ENCODE measurements around the gene CLOCK.

CLOCK gene

DNA sequence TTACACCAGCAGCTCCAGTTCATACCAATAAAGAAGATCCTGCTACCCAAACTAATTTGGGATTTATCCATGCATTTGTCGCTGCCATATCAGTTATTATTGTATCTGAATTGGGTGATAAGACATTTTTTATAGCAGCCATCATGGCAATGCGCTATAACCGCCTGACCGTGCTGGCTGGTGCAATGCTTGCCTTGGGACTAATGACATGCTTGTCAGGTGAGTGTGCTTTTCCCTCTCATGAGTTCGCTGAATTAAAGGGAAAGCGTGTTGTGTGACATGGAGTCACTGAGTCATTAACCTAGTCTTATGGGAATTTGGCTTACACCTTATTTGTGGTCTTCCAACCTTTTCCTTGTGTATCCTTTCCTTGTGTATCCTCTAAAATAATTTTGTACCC lies 135.1 kb downstream of the CLOCK start:
- DNase-seq (ENCODE audit: low read depth, low spot score) = no peak

DNA sequence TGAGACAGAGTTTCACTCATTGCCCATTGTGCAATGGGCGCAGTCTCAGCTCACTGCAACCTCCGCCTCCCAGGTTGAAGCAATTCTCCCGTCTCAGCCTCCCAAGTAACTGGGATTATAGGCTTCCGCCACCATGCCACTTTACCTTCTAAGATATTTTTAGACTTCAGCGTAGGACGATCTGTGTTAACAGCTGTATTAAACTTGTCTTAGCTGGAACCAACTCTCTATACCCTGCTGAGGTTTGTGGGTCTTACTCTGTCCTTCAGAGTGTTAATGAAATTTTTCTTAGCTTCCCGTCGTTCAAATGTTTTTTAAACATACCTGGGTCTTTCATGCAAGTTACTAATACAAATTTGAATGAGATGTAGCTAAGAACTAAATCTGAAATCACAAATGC lies 136.3 kb downstream of the CLOCK start:
- no peak for DNase-seq (ENCODE audit: low read depth, low spot score)

DNA sequence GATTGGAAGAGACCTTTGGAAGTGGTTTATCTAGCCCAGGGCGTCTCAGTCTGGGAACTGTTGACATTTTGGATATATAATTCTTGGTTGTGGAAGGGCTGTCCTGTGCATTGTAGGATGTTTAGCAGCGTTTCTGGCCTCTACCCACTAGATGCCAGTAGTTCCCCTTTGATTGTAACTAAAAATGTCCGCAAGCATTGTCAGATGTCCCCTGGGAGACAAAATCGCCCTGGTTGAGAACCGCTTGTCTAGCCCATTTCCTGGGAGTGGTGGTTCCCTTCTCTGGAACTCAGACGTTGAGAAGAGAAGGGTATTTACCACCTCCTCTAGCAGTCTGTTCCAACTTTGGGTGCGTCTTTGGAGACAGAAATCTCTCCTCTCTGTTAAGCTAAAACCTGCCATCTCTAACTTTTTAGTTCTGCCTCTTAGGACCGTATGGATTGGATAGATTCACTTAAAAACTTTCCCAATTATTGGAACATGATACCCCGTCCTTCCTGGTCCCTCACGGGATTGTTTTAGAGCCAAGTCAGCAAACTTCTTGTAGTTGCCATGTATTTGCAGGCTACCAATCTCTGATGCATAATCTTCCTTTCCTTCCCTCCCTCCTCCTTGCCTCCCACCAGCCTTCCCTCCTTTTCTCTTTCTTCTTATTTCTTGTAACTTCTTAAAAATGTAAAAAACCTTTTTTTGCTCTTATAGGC lies 137.1 kb downstream of the CLOCK start:
- peak; percentile 43 for DNase-seq (ENCODE audit: low read depth, low spot score)

DNA sequence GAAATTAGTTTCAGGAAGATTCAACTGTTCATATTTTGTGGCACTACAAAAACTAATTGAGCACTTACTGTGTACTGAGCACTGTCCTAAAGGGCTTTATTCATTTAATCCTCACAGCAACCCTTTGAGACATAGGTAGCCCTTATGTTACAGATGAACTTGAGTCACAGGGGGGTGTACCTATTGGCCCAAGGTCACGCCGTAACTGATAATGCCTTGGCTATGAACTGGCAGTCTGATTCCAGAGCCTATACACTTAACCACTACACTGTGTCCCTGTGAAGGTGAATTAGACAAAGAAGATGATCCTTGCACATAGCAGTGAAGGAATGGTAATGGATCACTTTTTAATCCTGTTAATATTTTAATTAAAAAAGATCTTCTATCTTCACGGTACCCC lies 138.9 kb downstream of the CLOCK start:
- no peak for DNase-seq (ENCODE audit: low read depth, low spot score)

DNA sequence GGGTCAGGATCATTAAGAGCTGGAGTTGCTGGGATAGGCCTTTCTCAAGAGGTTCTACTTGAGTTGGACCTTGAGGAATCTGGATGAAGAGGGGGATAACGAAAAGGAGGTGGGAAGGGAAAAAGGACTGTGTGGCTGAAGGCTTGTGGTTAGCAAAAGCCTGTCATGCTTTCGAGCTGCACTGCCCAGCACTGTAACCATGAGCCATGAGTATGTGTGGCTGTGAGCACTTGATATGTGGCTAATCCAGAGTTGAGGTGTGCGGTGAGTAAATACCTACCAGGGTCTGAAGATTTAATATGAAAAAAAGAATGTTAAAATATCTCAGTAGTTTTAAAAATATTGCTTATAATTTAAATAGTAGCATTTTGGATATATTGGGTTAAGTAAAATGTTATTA lies 139.6 kb downstream of the CLOCK start:
- no peak for DNase-seq (ENCODE audit: low read depth, low spot score)

DNA sequence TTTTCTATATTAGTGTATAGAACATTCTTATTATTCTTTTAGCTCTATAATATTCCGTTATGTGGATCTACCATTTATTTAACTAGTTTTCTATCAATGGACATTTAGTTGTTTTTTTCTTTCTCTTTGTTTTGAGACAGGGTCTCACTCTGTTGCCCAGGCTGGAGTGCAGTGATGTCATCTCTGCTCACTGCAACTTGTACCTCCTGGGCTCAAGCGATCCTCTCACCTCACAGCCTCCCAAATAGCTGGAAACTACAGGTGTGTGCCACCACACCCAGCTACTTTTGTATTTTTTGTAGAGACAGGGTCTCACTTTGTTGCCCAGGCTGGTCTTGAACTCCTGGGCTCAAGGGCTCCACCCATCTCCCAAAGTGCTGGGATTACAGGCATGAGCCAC lies 140.2 kb downstream of the CLOCK start:
- DNase-seq (ENCODE audit: low read depth, low spot score) = no peak

DNA sequence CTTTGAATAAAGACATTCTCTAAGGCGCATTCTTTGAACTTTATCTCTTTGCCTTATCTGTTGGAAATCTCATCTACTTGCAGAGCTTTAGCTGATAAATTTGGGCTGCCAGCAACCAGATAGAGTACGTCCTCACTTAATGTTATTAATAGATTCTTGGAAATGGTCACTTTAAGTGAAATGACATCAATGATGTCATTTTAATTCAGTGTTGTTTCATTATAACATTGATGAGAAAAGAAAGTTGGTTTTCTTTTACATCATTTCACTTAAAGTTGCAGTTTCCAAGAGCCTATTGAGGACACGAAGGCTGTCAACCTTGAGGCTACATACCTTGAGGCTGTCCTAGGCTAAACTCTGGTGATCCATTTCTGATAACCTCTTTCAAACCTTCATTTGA lies 141.6 kb downstream of the CLOCK start:
- DNase-seq (ENCODE audit: low read depth, low spot score) = no peak

DNA sequence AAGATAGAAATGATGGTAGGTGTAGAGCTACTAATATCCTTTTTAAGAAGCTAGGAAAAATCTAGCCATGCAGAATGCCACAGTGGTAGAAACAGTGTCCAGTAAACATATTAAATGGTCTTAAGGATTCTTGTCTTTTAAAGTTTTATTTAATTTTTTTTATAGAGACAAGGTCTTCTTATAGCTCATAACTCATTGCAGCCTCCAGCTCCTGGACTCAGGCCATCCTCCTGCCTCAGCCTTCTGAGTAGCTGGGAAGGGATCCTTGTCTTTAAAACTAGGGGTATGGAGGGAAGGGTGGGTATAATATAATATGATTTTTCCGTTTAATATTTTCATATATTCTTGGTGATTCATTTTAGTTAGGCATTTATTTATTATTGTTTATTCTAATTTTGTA lies 147.1 kb downstream of the CLOCK start:
- DNase-seq (ENCODE audit: low read depth, low spot score) = no peak

DNA sequence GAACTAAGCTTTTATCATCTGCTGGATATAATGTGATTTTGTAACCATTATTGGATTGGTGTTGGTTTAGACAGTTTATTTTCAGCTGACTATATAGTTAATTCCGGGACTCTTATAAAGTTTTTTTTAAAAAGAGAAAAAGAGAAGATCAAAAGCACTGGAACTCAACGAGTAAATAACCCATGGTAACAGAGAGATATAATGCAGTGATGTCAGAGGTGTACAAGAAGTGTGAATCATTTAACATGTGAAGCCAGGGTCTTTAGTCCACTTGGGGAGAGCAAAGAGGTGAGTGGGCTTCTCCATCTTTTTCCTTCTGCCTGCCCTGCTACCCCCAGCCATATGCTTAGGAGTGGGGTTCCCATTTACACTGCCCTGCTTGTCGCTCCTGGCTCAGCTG lies 147.7 kb downstream of the CLOCK start:
- DNase-seq (ENCODE audit: low read depth, low spot score) = peak; percentile 19

DNA sequence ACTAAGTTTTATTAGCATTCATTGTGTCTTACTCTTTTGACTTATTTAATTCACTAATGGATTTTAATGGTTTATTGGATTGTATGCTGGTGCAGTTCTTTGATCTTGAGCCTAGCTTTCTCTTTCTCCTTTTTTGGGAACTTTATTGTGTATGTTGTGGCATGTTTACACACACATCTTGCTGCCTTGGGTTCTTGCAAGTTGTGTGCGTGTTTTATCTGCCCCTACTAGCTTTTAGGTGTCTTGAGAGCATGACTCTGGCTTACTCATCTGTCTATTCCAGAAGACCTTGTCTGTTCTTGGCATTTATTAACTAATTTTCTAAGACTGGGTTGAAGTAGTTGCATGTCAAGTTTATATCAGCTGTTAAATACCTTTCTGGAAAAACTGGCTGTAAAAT lies 148.2 kb downstream of the CLOCK start:
- no peak for DNase-seq (ENCODE audit: low read depth, low spot score)

DNA sequence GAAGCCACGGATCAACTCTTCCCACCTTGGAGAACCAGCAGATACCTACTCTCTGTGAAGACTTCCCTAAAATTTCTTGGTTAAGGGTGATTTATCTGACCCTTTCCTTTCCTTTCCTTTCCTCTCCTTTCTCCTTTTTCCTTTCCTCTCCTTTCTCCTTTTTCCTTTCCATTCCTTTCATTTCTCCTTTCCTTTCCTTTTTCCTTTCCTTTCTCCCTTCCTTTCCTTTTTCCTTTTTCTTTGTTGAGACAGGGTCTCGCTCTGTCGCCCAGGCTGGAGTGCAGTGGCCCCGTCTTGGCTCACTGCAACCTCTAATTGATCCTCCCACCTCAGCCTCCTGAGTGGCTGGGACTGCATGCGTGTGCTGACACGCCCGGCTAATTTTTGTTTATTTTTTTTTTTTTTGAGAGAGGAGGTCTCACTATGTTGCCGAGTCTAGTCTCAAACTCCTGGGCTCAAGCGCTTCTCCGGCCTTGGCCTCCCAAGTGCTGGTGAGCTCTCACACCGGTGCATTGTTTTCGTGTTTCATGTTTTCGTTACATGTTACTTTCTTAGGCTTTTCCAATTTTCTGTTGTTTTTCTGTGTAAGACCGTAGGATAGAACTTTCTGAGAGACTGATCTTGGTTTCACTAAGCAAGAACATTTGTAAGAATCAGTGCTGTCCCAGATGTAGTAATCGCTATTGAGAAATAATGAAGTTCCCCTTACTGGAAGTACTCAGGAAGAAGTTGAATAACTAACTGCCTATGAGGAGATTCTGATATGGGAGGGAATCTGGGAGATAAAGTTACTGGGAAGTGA lies 149.0 kb downstream of the CLOCK start:
- DNase-seq (ENCODE audit: low read depth, low spot score) = peak; percentile 25

DNA sequence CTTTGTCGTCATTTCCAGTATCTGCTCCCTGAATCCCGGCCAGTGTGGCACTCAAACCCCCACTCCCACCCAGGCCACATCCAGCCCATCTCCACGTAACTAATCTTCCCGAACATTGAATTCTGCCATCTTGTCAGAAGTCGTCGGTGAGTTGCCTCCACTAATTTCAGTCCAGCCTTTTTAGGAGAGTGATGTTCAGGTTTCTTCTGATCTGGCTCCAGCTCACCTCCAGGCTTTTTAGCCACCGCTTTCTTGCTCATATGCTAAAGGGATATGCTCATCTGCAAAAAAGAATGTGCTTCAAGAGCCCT lies 149.6 kb downstream of the CLOCK start:
- peak; percentile 35 for DNase-seq (ENCODE audit: low read depth, low spot score)

DNA sequence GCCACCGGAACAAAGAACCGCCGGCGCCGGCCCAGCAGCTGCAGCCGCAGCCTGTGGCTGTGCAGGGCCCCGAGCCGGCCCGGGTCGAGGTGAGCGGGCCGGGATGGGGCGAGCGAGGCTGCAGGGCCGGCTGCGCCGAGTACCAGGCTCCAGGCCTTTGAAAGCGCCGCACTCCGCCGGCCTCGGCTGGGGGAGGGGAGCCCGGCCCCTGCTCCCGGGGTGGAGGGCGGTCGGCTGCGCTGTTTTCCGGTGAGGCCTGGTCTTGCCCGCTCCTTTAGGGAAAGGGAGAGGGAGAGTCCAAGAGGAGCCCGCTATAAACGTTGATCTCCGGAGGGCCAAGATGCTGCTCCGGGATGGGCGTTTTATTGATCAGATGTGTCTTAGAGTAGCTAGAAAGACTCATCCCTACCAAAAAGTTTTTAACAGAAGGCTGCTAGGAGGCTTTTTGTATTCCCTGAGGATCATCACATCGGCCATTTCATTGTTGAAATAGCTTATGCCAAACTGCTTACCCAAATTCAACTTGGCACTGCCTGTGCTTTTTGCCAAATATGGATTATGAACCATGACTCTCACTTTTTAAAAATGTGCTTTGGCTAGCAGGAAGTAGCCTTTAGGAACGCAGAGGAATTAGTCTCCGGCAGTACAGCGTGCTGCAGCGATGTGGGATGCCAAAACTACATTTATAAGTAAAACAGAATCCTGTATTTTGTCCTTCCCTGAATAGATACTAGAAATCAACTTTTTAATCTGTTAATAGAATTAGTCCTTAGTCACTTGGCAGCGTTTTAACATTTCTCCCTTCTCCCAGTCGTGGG lies 150.2 kb downstream of the CLOCK start:
- DNase-seq (ENCODE audit: low read depth, low spot score) = peak; percentile 72

DNA sequence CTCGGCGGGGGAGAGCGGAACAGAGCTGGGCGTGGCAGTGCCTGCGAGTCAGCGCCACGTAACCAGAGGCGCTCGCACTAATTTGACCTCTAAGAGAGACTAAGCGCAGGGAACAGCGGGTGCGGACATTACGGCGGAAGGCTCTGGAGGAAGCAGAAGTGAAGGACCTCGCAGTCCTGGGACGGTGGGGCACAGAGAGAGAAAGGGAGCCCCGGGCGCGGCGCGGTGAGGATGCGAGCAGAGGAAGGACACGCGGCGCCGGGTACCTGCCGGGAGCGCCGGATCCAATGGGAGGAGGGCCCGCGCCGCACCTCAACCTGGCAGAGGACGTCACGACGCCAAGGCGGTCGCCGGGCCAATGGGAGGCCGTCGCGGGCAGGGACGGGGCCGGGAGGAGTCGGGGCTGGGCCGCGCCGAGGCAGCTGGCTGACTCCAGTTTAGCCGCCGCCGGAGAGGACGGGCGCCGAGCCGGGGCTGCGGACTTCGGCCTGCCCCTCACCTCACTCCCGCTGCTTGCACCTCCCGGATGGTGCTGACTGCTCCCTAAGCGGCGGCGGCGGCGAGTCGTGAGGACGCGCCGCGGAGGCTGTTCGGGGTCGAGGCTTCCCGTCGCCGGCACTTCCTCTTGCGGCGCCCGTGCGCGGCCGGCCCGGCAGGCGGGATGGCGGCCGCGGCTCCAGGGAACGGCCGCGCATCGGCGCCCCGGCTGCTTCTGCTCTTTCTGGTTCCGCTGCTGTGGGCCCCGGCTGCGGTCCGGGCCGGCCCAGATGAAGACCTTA lies 151.0 kb downstream of the CLOCK start, which contains the start of gene TMEM165:
TSS of gene TMEM165 (plus strand) at position 429 of the 779 bp plus-strand sequence. CDS start at position 662, 233 bp downstream.
- peak; percentile 95 for DNase-seq (ENCODE audit: low read depth, low spot score)

DNA sequence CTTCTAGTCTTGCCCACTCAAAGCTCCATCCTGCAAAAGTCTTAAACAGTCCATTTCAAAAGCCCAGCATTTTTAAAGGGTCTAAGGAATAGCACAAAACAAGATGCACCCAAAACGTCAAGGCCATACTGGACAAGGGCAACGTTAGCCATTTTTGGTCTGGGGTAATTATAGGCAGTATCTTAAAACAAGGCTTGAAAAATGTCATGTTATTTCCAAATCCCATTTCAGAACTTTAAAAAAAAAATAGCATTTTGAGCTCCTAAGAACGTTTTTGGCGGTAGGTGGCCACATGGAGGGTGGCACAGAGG lies 151.5 kb downstream of the CLOCK start:
- no peak for DNase-seq (ENCODE audit: low read depth, low spot score)

DNA sequence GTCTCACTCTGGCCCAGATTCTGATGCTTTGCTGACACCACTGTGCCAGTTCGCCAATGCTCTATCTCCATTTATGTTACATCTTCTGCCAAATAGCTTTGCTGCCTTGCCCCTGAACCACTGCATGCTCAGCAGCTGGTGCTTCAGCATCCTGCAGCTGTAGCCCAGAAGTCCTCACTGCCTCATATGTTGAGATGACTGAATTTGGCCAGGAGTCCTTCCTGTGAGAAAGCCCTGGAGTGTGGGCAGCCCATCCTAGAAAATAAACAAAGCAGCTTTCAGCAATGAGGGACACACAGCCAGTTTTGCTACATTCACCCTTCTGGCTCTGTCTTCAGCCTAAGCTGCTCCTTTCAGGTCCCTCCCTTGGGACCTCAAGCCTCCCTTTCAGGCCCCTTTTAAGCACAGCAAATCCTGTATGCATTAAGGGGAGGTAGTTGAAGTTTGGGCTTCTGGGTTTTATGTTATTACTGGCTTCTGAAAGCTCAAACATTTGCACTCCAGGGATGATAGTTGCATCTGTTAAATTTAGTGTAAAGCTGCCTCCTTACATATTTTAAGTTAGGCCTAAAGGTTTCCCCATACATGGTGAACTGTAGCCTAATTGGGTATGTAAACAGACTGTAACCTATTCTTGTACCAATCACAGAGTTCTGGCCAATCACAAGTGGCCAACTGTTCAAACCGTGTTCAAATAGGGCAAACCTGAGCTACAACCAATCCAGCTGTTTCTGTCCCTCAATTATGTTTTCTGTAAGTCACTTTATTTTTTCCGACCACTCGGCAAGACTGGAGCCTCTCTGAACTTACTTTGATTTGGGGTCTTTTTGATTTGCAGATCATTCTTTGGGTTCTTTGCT lies 153.0 kb downstream of the CLOCK start:
- no peak for DNase-seq (ENCODE audit: low read depth, low spot score)

DNA sequence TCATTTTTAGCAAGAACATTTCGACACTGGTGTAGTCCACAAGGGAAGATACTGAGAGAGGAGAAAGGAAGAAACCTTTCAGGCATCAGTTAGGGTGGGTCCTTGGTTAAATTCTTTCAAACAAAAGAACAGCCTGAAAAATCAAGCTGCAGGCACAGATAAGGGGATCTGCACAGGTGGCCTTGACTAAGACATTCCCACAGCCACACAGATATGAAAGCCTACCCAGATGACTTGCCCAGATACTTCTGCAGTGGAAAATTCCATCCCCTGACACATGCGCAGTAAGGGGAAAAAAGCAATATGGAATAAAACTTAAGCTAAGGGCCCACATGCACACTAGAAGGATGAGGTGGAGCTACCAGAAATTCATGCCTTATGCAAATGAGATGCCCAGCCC lies 159.9 kb downstream of the CLOCK start:
- no peak for DNase-seq (ENCODE audit: low read depth, low spot score)

DNA sequence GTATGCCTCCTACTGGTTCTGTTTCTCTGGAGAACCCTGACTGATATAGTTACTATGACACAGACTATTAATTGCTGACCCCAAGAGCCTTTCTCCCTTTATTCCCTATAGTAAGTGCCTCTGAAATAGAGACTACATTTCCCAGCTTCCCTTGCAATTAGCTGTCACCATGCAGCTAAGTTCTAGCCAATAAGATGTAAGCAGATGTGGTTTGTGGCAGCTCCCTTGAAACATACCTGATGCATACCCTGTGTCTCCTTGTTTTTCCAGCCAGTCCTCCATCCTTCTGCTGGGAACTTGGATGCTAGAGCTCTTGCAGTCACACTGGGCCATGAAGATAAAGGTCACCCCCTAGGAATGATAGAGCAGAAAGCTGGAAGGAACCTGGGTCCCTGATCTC lies 160.6 kb downstream of the CLOCK start:
- DNase-seq (ENCODE audit: low read depth, low spot score) = no peak

DNA sequence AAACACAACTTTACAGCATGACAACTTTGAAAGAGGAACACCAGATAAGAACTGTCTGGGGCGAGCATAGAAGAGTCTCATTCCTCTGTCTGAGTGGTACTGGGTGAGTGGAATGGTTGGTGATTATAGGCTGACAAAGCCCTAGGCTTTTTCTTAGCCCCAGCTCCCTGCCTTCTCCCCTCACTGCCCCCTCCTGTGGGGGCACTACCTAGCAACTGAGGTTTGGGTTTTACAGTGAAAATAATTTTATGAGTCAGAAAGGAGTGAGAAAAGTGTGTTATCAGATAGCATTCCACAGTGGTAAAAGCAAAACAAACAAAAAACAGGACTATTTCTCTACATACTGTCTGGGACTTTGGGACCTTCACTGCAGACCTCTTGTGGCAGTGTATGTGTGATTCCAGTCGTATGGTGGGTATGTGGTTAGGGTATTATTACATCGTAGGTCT lies 161.5 kb downstream of the CLOCK start:
- no peak for DNase-seq (ENCODE audit: low read depth, low spot score)

DNA sequence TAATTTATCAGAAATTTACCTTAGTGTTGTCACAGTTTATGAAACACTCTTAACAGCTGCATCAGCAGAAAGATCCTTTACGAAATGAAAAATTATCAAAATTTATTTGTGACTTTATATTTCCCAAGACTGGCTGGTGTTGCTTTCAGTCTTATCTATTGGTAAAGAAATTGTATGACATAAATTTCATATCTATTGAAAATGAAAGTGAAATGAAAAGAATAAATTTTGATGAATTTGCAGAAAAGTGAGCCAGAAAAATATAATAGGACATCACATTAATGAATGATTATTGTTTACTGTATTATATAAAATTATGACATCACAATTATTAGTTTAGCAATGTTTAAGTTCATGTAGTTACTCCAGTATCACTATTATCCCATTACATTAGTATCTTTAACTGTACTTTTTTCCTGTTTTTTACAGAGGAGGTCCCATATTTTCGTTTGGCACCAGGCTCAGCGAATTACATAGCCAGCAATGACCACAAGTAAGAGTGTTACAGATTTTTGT lies 164.2 kb downstream of the CLOCK start:
- no peak for DNase-seq (ENCODE audit: low read depth, low spot score)

DNA sequence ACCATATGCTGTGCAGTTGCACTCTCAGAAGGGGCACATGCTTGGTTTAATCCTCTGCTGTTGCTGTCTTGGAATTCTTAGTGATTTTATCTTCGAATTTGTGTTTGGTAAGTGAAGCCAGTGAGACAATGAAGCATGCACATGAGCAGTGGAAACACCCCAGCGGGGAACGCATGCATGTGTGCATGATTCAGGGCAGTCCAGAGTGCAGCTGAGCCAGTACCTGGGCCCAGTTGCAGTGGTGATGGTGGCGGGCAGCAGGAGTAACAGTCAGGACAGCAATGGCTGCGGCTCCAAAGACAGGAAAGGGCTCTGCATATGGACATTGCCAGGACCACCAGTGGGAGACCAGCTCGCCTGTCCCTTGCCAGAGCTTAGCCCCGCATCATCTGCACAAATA lies 165.2 kb downstream of the CLOCK start:
- no peak for DNase-seq (ENCODE audit: low read depth, low spot score)
